ENCODE data around the gene RGS17.

RGS17 gene

GRCh38 chr6:153083869-153084268 lies 47.2 kb downstream of the RGS17 start:
- DNase-seq (ENCODE audit: low read depth), result no peak

- DNase-seq (ENCODE audit: low read depth), result no peak
Observed at GRCh38 chr6:153081914-153082313, 49.2 kb downstream of the RGS17 start.

GRCh38 chr6:153076431-153076830 lies 54.7 kb downstream of the RGS17 start:
- no peak for DNase-seq (ENCODE audit: low read depth)

- no peak for DNase-seq (ENCODE audit: low read depth)
Observed at GRCh38 chr6:153074761-153075160, 56.3 kb downstream of the RGS17 start.

GRCh38 chr6:153073841-153074240 lies 57.2 kb downstream of the RGS17 start:
- DNase-seq (ENCODE audit: low read depth), result no peak

GRCh38 chr6:153070756-153071155 lies 60.3 kb downstream of the RGS17 start:
- no peak for DNase-seq (ENCODE audit: low read depth)

- DNase-seq (ENCODE audit: low read depth), result no peak
Observed at GRCh38 chr6:153069897-153070296, 61.2 kb downstream of the RGS17 start.

- DNase-seq (ENCODE audit: low read depth), result no peak
Observed at GRCh38 chr6:153065222-153065621, 65.9 kb downstream of the RGS17 start.

- DNase-seq (ENCODE audit: low read depth), result no peak
Observed at GRCh38 chr6:153063936-153064335, 67.1 kb downstream of the RGS17 start.

- no peak for DNase-seq (ENCODE audit: low read depth)
Observed at GRCh38 chr6:153062516-153062915, 68.6 kb downstream of the RGS17 start.

- no peak for DNase-seq (ENCODE audit: low read depth)
Observed at GRCh38 chr6:153059757-153060156, 71.3 kb downstream of the RGS17 start.

GRCh38 chr6:153059311-153059710 lies 71.8 kb downstream of the RGS17 start:
- no peak for DNase-seq (ENCODE audit: low read depth)

GRCh38 chr6:153058909-153059308 lies 72.2 kb downstream of the RGS17 start:
- DNase-seq (ENCODE audit: low read depth), result no peak

GRCh38 chr6:153058291-153058690 lies 72.8 kb downstream of the RGS17 start:
- no peak for DNase-seq (ENCODE audit: low read depth)

- DNase-seq (ENCODE audit: low read depth), result no peak
Observed at GRCh38 chr6:153056308-153056707, 74.8 kb downstream of the RGS17 start.

GRCh38 chr6:153051801-153052200 lies 79.3 kb downstream of the RGS17 start:
- no peak for DNase-seq (ENCODE audit: low read depth)

- DNase-seq (ENCODE audit: low read depth), result no peak
Observed at GRCh38 chr6:153048631-153049030, 82.5 kb downstream of the RGS17 start.

GRCh38 chr6:153047386-153047785 lies 83.7 kb downstream of the RGS17 start:
- DNase-seq (ENCODE audit: low read depth), result no peak

- no peak for DNase-seq (ENCODE audit: low read depth)
Observed at GRCh38 chr6:153045271-153045670, 85.8 kb downstream of the RGS17 start.

- no peak for DNase-seq (ENCODE audit: low read depth)
Observed at GRCh38 chr6:153044295-153044694, 86.8 kb downstream of the RGS17 start.

- no peak for DNase-seq (ENCODE audit: low read depth)
Observed at GRCh38 chr6:153043719-153044118, 87.4 kb downstream of the RGS17 start.

GRCh38 chr6:153038378-153039057 lies 92.6 kb downstream of the RGS17 start:
- no peak for DNase-seq (ENCODE audit: low read depth)

GRCh38 chr6:153034139-153034538 lies 96.9 kb downstream of the RGS17 start:
- DNase-seq (ENCODE audit: low read depth), result no peak

- DNase-seq (ENCODE audit: low read depth), result no peak
Observed at GRCh38 chr6:153032255-153032882, 98.7 kb downstream of the RGS17 start.
